Parathyroid adenoma (tissue), 2 donors: ENCODE data around the gene SRGAP1.

Experiments
- H2AFZ ChIP-seq: fragments of 300-600 bp; sonication (generic); one replicate; pipeline ENCODE4 v1.7.0; 2017; ENCODE audit warnings: antibody characterized with exemption, mild to moderate bottlenecking
- H3K27ac ChIP-seq: fragments of 300-600 bp; sonication (generic); one replicate; pipeline ENCODE4 v1.7.0; 2017
- H3K27me3 ChIP-seq: fragments of 300-600 bp; sonication (generic); one replicate; pipeline ENCODE4 v1.7.0; 2017; ENCODE audit warnings: low read length; ENCODE audit not compliant: control insufficient read depth, insufficient read depth
- H3K36me3 ChIP-seq: fragments of 300-600 bp; sonication (generic); one replicate; pipeline ENCODE4 v1.7.0; 2017; ENCODE audit warnings: low read length; ENCODE audit not compliant: control insufficient read depth, insufficient read depth
- H3K4me1 ChIP-seq: fragments of 300-600 bp; sonication (generic); one replicate; pipeline ENCODE4 v1.7.0; 2017; ENCODE audit warnings: control low read depth
- H3K4me2 ChIP-seq: fragments of 300-600 bp; sonication (generic); one replicate; pipeline ENCODE4 v1.7.0; 2017; ENCODE audit warnings: low read length
- H3K4me3 ChIP-seq: fragments of 300-600 bp; sonication (generic); one replicate; pipeline ENCODE4 v1.7.0; 2017; ENCODE audit warnings: low read depth, low read length
- H3K79me2 ChIP-seq: fragments of 300-600 bp; sonication (generic); one replicate; pipeline ENCODE4 v1.7.0; 2017; ENCODE audit warnings: control low read depth
- H3K9ac ChIP-seq: fragments of 300-600 bp; sonication (generic); one replicate; pipeline ENCODE4 v1.7.0; 2017; ENCODE audit warnings: mild to moderate bottlenecking
- H3K9me3 ChIP-seq: fragments of 300-600 bp; sonication (generic); one replicate; pipeline ENCODE4 v1.7.0; 2017; ENCODE audit warnings: low read length; ENCODE audit not compliant: control insufficient read depth
- TF ChIP-seq, protein P1 (sequence below): fragments of 300-600 bp; sonication (generic); IDR thresholded peaks from one replicate; pipeline ENCODE4 v1.7.0; 2017; ENCODE audit warnings: antibody characterized with exemption, mild to moderate bottlenecking
- donor health status: primary hyperparathyroidism.

Gene SRGAP1

DNA sequence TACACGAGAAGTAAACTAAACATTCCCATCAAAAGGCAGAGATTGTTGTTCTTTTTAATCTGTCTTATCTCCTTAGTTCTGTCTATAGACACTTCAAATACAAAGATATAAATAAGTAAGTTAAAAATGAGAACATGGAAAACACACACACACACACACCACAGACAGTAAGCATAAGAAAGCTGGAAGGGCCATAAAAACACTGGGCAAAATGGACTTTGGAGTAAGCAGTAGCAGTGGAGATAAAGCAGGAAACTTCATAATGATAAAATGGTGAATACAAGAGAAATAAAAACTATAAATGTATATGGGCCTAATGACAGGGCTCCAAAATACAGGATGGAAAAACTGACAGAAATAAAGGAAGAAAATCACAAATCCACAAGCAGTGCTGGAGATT is 345.0 kb downstream of the SRGAP1 start:
- Histone ChIP-seq H3K79me2 (no peaks in the 10 kb centered on the region), H3K4me3 (no peak overlapping the region), H3K4me1 (no peaks in the 10 kb centered on the region), H3K27me3 (no peaks in the 10 kb centered on the region), H3K36me3 (no peaks in the 10 kb centered on the region), H2AFZ (no peak overlapping the region), H3K9me3 (no peaks in the 10 kb centered on the region), H3K27ac (no peak overlapping the region), H3K4me2 (no peak overlapping the region), H3K9ac (no peak overlapping the region)
- TF ChIP-seq, protein P1, sequence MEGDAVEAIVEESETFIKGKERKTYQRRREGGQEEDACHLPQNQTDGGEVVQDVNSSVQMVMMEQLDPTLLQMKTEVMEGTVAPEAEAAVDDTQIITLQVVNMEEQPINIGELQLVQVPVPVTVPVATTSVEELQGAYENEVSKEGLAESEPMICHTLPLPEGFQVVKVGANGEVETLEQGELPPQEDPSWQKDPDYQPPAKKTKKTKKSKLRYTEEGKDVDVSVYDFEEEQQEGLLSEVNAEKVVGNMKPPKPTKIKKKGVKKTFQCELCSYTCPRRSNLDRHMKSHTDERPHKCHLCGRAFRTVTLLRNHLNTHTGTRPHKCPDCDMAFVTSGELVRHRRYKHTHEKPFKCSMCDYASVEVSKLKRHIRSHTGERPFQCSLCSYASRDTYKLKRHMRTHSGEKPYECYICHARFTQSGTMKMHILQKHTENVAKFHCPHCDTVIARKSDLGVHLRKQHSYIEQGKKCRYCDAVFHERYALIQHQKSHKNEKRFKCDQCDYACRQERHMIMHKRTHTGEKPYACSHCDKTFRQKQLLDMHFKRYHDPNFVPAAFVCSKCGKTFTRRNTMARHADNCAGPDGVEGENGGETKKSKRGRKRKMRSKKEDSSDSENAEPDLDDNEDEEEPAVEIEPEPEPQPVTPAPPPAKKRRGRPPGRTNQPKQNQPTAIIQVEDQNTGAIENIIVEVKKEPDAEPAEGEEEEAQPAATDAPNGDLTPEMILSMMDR, result no peak

DNA sequence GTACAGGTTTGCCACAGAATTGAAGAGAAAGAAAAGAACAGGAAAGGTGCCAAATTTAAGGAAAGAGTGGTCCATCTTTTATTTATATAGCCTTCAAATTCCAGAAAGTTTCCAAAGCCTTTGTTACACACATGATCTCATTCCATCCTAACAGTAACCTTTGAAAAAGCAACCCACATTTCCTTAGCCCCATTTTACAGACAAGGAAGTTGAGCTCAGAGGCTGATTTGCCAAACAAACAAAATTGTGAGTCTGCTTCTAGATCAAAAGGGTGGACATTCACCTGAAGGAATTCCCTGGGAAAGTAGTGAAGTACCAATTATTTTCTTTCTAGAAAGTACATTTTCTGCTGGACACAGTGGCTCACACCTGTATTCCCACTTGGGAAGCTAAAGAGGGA is 345.6 kb downstream of the SRGAP1 start:
- Histone ChIP-seq H3K36me3 (no peaks in the 10 kb centered on the region), H3K4me1 (no peaks in the 10 kb centered on the region), H2AFZ (no peak overlapping the region), H3K4me3 (no peak overlapping the region), H3K9me3 (no peaks in the 10 kb centered on the region), H3K27ac (no peak overlapping the region), H3K79me2 (no peaks in the 10 kb centered on the region), H3K9ac (no peak overlapping the region), H3K4me2 (no peak overlapping the region), H3K27me3 (no peaks in the 10 kb centered on the region)
- TF ChIP-seq, protein P1, result no peak

DNA sequence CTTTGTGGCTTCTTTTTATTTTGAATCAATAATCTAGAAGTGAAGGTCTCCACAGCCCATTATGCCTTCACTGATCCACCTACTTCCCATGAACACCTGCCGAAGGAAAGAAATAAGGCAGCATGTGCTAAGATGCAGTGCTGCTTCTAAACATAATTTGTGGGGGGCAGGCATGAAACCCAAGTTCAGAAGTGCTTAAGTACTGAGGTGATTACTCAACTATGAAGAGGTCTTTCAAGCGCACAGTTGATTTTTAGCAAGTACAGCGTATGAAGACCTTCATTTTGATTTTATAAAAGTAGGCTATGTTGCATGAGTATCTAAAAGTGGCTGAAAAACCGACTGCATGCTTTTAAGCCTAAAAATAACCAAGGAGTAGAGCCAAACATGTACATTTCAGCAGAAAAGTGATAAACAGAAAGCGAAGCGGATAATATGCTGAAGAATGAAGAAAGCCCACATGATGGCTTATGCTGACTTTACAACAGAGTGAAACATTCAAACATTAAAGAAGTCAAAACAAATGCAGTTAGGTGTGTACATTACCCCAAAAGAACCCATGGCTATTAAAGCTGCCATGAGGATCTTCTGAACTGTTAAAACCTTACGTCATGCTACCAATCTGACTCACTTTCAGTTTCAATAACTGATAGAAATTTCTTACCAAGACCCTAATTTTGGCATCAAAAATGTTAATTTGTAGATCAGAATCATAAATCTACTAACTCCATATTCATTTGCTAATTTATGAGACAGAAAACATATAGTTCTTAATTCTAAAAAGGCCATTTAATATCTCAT is 348.3 kb downstream of the SRGAP1 start:
- Histone ChIP-seq H3K4me1 (no peaks in the 10 kb centered on the region), H2AFZ (no peak overlapping the region), H3K4me3 (no peak overlapping the region), H3K4me2 (no peak overlapping the region), H3K79me2 (no peaks in the 10 kb centered on the region), H3K27ac (no peak overlapping the region), H3K9me3 (no peaks in the 10 kb centered on the region), H3K36me3 (no peaks in the 10 kb centered on the region), H3K27me3 (no peaks in the 10 kb centered on the region), H3K9ac (no peak overlapping the region)
- TF ChIP-seq, protein P1, result no peak

DNA sequence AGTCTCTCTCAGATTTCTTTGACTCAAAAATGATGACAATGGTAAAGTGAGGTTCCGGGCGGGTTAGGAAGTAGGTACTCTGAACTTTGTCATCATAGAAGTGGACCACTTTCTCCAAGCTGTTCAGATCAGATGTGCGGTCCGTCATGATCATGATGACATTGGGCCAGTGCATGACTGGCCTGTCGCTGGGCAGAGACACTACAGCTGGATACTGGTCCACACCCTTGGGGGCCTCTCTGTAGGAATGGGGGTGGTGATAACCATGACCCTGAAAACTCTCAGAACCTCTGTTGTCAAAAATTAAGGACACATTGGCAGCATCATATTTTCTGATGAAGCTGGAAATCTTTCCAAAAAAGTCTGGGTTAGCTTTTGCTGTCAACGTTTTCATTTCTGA is 349.4 kb downstream of the SRGAP1 start:
- TF ChIP-seq, protein P1, result no peak
- no peak overlapping the region for H2AFZ ChIP-seq
- no peak overlapping the region for H3K27ac ChIP-seq

More for the DNA sequence above, 349.4 kb downstream of the SRGAP1 start:
- Histone ChIP-seq H3K36me3 (no peaks in the 10 kb centered on the region), H3K27me3 (no peaks in the 10 kb centered on the region), H3K79me2 (no peaks in the 10 kb centered on the region), H3K9ac (no peak overlapping the region), H3K4me2 (no peak overlapping the region), H3K4me1 (no peaks in the 10 kb centered on the region), H3K4me3 (no peak overlapping the region), H3K9me3 (no peaks in the 10 kb centered on the region)
